Keratinocyte (primary cell): ENCODE data around the gene TTLL4. TPM values are rescaled to one million over a fixed set of nuclear protein-coding genes. Genes with fewer than 3 reads are reported as not detected.

Experiments
- DNase-seq: peaks from one replicate; pipeline ENCODE4 v3.0.0-alpha.2; 2011; ENCODE audit warnings: low read depth, missing footprints, low spot score
- FAIRE-seq: peaks from 2 replicates; lab custom pipeline; 2011; peaks lifted over from hg19 to GRCh38; lab: Jason Lieb, UNC
- H2AFZ ChIP-seq: 2 replicates; pipeline ENCODE4 v1.6.0; 2012; ENCODE audit warnings: low read length, control low read depth, inconsistent platforms; ENCODE audit not compliant: control insufficient read depth
- H3K27ac ChIP-seq: 2 replicates; pipeline ENCODE4 v1.5.1; 2011; ENCODE audit warnings: low read length; ENCODE audit not compliant: control insufficient read depth, insufficient read depth
- H3K27me3 ChIP-seq: 3 replicates; pipeline ENCODE4 v1.6.0; 2011; ENCODE audit warnings: low read length; ENCODE audit not compliant: control insufficient read depth, insufficient read depth; ENCODE audit errors: extremely low read depth
- H3K36me3 ChIP-seq, 2 experiments: 2 replicates in 1 of 2; 3 replicates in 1 of 2; pipeline ENCODE4 v1.5.1; 2011; ENCODE audit warnings: low read length in 2 of 2, mild to moderate bottlenecking in 1 of 2; ENCODE audit not compliant: control insufficient read depth in 2 of 2, insufficient read depth in 2 of 2; ENCODE audit errors: extremely low read depth in 1 of 2
- H3K4me1 ChIP-seq: 3 replicates; pipeline ENCODE4 v1.5.1; 2011; ENCODE audit warnings: low read length; ENCODE audit not compliant: control insufficient read depth, insufficient read depth; ENCODE audit errors: extremely low read depth
- H3K4me2 ChIP-seq: 3 replicates; pipeline ENCODE4 v1.6.0; 2011; ENCODE audit warnings: low read depth, low read length; ENCODE audit not compliant: control insufficient read depth, insufficient read depth; ENCODE audit errors: extremely low read depth
- H3K4me3 ChIP-seq, 3 experiments: fragments of 200-600 bp in 1 of 3; sonication (generic) in 1 of 3; 2 replicates in 2 of 3; 3 replicates in 1 of 3; pipeline ENCODE4 v1.5.1; 2011 to 2016; ENCODE audit warnings: low read length in 3 of 3, mild to moderate bottlenecking in 3 of 3, control low read depth in 2 of 3, inconsistent platforms in 1 of 3, low read depth in 1 of 3, mixed read lengths in 1 of 3, mixed run types in 1 of 3, moderate library complexity in 1 of 3; ENCODE audit not compliant: control insufficient read depth in 2 of 3, insufficient read depth in 2 of 3; ENCODE audit errors: extremely low read depth in 1 of 3
- H3K79me2 ChIP-seq: 2 replicates; pipeline ENCODE4 v1.6.0; 2012; ENCODE audit warnings: low read length; ENCODE audit not compliant: control insufficient read depth, insufficient read depth
- H3K9ac ChIP-seq: 3 replicates; pipeline ENCODE4 v1.6.0; 2011; ENCODE audit warnings: low read length; ENCODE audit not compliant: control insufficient read depth, insufficient read depth; ENCODE audit errors: extremely low read depth
- H3K9me1 ChIP-seq: 3 replicates; pipeline ENCODE4 v1.6.0; 2011; ENCODE audit warnings: low read length; ENCODE audit not compliant: control insufficient read depth, insufficient read depth; ENCODE audit errors: extremely low read depth
- H3K9me3 ChIP-seq: 2 replicates; pipeline ENCODE4 v1.5.1; 2012; ENCODE audit warnings: low read depth, low read length; ENCODE audit not compliant: control insufficient read depth
- H4K20me1 ChIP-seq: 3 replicates; pipeline ENCODE4 v1.6.0; 2011; ENCODE audit warnings: low read length; ENCODE audit not compliant: control insufficient read depth, insufficient read depth; ENCODE audit errors: extremely low read depth
- EZH2 ChIP-seq: IDR thresholded peaks from one replicate; pipeline ENCODE4 v1.6.1; 2012; ENCODE audit warnings: inconsistent platforms, mild to moderate bottlenecking, low read length, moderate library complexity
- dilution Hi-C: fragments of 300-500 bp; cut with MboI; formaldehyde crosslinking; loops from one replicate; pipeline ENCODE4 v1.7.0; 2020; ENCODE audit warnings: low sequenced_read_pairs; ENCODE audit not compliant: extremely low pct_ligation_motif_present
- polyA plus RNA-seq, 5 experiments: library from polyadenylated mRNA; depleted of rRNA in 3 of 5; stranded (reverse) in 3 of 5; stranded (forward) in 1 of 5; unstranded in 1 of 5; fragments of >200 nt; gene quantifications; 1 replicate in 1 of 5; 2 replicates in 3 of 5; 3 replicates in 1 of 5; pipeline versions ENCODE4 v1.2.1 to v1.2.3, GENCODE V29; 2011 to 2012; ENCODE audit warnings: missing spikeins in 2 of 5, low read depth in 1 of 5, low replicate concordance in 1 of 5
- TF ChIP-seq, protein P1 (sequence below), 3 experiments: IDR thresholded peaks in 1 of 3; conservative IDR thresholded peaks in 1 of 3; optimal IDR thresholded peaks in 1 of 3; 2 replicates in 2 of 3; 3 replicates in 1 of 3; pipeline versions ENCODE3 to v1.5.1; 2011; ENCODE audit warnings: low read length in 3 of 3, mild to moderate bottlenecking in 3 of 3, moderate library complexity in 2 of 3, control low read depth in 1 of 3, inconsistent platforms in 1 of 3; ENCODE audit not compliant: insufficient read depth in 2 of 3; ENCODE audit errors: extremely low read depth in 1 of 3

TTLL4 gene
- polyA plus RNA-seq, 1 donor (not counting 4 experiments of a cell fraction or from before 2014, with no cell fraction given), result 20.1 TPM

DNA sequence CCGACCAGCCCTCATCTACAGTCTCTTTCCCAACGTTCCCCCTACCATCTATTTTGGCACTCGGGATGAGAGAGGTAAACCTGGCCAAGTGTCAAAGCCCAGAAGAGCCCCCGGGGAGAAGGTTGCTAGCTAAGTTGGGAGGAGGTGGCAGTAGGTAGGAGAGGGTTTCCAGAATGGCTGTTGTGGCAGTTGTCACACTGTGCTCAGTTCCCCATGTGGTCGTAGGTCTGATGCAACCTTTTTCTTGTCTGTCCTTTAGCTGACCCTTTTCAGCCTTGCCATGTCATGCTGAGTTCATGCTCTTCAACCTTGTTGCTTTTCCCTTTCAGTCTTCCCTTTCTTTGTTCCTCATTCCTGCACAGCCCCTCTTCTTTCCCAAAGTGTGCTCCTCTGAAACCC, 34.5 kb downstream of the TTLL4 start:
- DNase-seq, result no peak
- Histone ChIP-seq H3K4me3 (no peak overlapping the region), H3K36me3 (peaks cover 32 to 38% of the 10 kb centered on the region in 2 experiments), H2AFZ (no peak overlapping the region), H3K4me1 (peaks cover 3% of the 10 kb centered on the region), H4K20me1 (no peaks in the 10 kb centered on the region), H3K9me1 (no peaks in the 10 kb centered on the region), H3K27ac (no peak overlapping the region), H3K27me3 (no peaks in the 10 kb centered on the region), H3K9ac (no peak overlapping the region), H3K79me2 (no peaks in the 10 kb centered on the region), H3K9me3 (no peaks in the 10 kb centered on the region), H3K4me2 (no peak overlapping the region)
- TF ChIP-seq, protein P1, sequence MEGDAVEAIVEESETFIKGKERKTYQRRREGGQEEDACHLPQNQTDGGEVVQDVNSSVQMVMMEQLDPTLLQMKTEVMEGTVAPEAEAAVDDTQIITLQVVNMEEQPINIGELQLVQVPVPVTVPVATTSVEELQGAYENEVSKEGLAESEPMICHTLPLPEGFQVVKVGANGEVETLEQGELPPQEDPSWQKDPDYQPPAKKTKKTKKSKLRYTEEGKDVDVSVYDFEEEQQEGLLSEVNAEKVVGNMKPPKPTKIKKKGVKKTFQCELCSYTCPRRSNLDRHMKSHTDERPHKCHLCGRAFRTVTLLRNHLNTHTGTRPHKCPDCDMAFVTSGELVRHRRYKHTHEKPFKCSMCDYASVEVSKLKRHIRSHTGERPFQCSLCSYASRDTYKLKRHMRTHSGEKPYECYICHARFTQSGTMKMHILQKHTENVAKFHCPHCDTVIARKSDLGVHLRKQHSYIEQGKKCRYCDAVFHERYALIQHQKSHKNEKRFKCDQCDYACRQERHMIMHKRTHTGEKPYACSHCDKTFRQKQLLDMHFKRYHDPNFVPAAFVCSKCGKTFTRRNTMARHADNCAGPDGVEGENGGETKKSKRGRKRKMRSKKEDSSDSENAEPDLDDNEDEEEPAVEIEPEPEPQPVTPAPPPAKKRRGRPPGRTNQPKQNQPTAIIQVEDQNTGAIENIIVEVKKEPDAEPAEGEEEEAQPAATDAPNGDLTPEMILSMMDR (optimal IDR thresholded peaks at IDR 0.05 in 1 of 3, IDR thresholded peaks at IDR 0.05 in 1 of 3, conservative IDR thresholded peaks at IDR 0.05 in 1 of 3; ENCODE audit: extremely low read depth in 1 of 3, insufficient read depth in 2 of 3, low read length in 3 of 3), result no peak
- TF ChIP-seq EZH2, result no peak
- dilution Hi-C loops, result no loop called here
- FAIRE-seq, result no peak

DNA sequence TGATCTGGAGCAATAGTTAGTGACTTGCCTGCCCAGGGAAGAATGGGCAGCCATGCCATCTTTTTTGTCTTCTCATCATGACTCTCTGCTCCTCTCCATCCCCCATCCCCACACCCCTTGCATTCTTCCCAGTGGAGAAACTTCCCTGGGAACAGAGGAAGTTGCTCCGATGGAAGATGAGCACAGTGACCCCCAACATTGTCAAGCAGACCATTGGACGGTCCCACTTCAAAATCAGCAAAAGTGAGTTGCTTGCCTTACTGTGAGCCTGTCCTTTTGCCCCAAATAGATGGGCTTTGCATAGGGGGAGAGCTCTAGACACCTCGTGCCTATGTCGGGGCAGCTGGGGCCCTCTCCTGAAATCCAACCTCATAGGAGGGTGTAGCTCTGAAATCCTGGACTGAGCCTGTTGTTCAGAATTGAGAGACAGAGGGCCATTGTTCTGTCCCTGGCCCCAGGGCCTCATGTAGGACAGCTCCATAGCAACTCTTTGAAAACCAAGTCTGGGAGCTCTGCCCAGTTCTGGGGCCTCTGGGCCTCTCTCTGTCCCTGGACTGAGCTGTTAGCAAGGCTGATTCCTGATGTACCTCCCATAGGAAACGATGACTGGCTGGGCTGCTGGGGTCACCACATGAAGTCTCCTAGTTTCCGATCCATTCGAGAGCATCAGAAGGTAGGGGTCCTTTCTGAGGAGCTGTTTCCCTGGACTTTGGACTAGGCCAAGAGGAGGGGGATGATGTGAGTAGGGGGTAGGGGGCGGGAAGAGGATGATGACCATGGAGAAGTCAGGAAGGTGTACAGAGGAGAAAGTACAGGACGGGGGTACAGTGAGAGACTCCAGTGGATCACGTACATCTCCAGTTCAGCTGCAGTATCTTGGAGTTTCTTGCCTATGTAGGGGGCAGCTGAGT, 35.2 kb downstream of the TTLL4 start:
- Histone ChIP-seq H3K4me1 (peaks cover 3% of the 10 kb centered on the region), H3K9ac (no peak overlapping the region), H2AFZ (no peak overlapping the region), H3K79me2 (no peaks in the 10 kb centered on the region), H4K20me1 (no peaks in the 10 kb centered on the region), H3K27ac (no peak overlapping the region), H3K4me3 (no peak overlapping the region), H3K36me3 (peaks cover 34 to 37% of the 10 kb centered on the region in 2 experiments), H3K4me2 (no peak overlapping the region), H3K9me3 (no peaks in the 10 kb centered on the region), H3K27me3 (no peaks in the 10 kb centered on the region), H3K9me1 (no peaks in the 10 kb centered on the region)
- dilution Hi-C loops, result no loop called here
- FAIRE-seq, result no peak
- TF ChIP-seq EZH2, result no peak
- TF ChIP-seq, protein P1 (optimal IDR thresholded peaks at IDR 0.05 in 1 of 3, IDR thresholded peaks at IDR 0.05 in 1 of 3, conservative IDR thresholded peaks at IDR 0.05 in 1 of 3; ENCODE audit: extremely low read depth in 1 of 3, insufficient read depth in 2 of 3, low read length in 3 of 3), result no peak
- DNase-seq, result no peak
